RWPE2 (cell line): ENCODE data around the gene SNURF.

ENCODE experiments used
- ATAC-seq: fragments of 200-7000 bp; cut with Tn5 transposase; 3 replicates; pipeline ENCODE4 v1.9.1; 2021; ENCODE audit warnings: low read depth
- DNase-seq: peaks from one replicate; pipeline ENCODE4 v3.0.0-alpha.2; 2020; ENCODE audit warnings: low spot score
- H3K27ac ChIP-seq: fragments of 450-650 bp; 2 replicates; pipeline ENCODE4 v1.5.1; 2017; ENCODE audit warnings: mild to moderate bottlenecking; ENCODE audit not compliant: poor library complexity, severe bottlenecking
- H3K27me3 ChIP-seq: fragments of 250-450 bp; sonication (Bioruptor Pico); 2 replicates; pipeline ENCODE4 v1.5.1; 2021; ENCODE audit warnings: mild to moderate bottlenecking, moderate library complexity; ENCODE audit not compliant: insufficient read depth, poor library complexity, severe bottlenecking
- H3K36me3 ChIP-seq: fragments of 250-450 bp; sonication (Bioruptor Pico); 2 replicates; pipeline ENCODE4 v1.5.1; 2020; ENCODE audit warnings: low read depth, mild to moderate bottlenecking, moderate library complexity
- H3K4me1 ChIP-seq: fragments of 250-450 bp; sonication (Bioruptor Pico); 2 replicates; pipeline ENCODE4 v1.5.1; 2021; ENCODE audit warnings: mild to moderate bottlenecking, moderate library complexity; ENCODE audit not compliant: insufficient read depth, poor library complexity, severe bottlenecking
- H3K4me3 ChIP-seq: fragments of 250-450 bp; sonication (Bioruptor Pico); 2 replicates; pipeline ENCODE4 v1.5.1; 2021; ENCODE audit warnings: mild to moderate bottlenecking, moderate library complexity; ENCODE audit not compliant: severe bottlenecking
- H3K9me3 ChIP-seq: fragments of 250-450 bp; sonication (Bioruptor Pico); 2 replicates; pipeline ENCODE4 v1.5.1; 2021; ENCODE audit warnings: mild to moderate bottlenecking, moderate library complexity; ENCODE audit not compliant: severe bottlenecking
- CTCF ChIP-seq: fragments of 450-650 bp; IDR thresholded peaks from one replicate; pipeline ENCODE4 v1.5.1; 2017; ENCODE audit warnings: mild to moderate bottlenecking, moderate library complexity; ENCODE audit not compliant: poor library complexity, severe bottlenecking

The SNURF gene

DNA sequence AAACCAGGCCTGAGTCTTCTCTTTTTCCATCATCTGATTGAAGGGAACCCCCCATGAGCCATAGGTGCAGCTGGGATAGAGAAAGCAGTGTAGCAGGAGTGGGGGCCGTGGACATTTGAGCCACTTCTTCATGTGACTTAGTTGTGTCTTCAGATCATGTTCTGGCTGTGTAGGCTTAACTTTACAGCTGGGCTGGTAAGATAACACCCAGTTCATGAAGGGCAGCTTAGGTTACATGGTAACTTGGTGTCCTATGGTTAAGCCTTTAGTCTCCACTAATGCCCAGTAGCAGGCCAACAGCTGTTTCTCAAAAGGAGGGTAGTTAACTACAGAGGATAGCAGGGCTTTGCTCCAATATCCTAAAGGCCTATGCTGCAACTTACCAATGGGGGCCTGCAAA, 11.4 kb upstream of the SNURF start:
- no peak for ATAC-seq
- Histone ChIP-seq H3K27ac (no peak overlapping the region), H3K36me3 (no peaks in the 10 kb centered on the region), H3K27me3 (no peaks in the 10 kb centered on the region), H3K4me1 (no peaks in the 10 kb centered on the region), H3K4me3 (no peak overlapping the region), H3K9me3 (peaks cover 9% of the 10 kb centered on the region)
- DNase-seq, result no peak
- TF ChIP-seq CTCF, result no peak

DNA sequence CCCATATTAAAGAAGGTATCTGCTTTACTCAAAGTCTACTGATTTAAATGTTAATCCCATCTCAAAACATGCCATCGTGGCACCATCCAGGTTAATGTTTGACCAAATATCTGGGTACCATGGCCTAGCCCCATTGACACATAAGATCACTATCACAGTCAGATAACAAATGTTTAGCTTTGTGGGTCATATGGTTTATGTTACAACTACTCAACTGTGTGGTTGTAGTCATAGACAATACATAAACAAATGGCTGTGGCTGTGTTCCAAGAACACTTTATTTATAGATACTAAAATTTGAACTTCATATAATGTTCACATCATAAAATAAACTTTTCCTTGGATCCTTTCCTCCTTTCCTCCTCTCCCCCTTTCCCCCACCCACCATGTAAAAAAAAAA, 9.8 kb upstream of the SNURF start:
- ATAC-seq (no peak), DNase-seq (no peak)
- Histone ChIP-seq H3K9me3 (peaks cover 8% of the 10 kb centered on the region), H3K4me3 (no peak overlapping the region), H3K4me1 (no peaks in the 10 kb centered on the region), H3K27ac (no peak overlapping the region), H3K36me3 (no peaks in the 10 kb centered on the region), H3K27me3 (no peaks in the 10 kb centered on the region)
- TF ChIP-seq CTCF, result no peak

DNA sequence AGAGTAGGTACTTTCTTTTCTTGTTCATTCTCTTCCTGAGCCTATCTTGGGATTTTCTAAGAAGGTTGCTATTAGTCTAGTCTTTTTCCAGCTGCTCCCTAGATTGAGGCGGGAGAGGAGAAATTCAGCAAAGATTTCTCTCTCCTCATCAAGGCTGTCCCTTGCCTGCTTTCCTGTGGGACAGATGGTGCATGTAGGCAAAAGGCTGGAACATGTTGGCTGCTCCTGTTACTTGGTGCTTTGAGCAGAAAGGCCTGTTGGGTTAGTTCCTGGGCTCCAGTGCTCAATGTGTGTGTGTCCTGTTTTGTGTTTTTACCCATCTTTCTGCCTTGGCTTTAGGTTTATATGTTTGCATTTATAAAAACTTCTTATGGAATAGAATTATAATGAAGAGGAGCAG, 9.1 kb upstream of the SNURF start:
- ATAC-seq (no peak), DNase-seq (no peak)
- peaks cover 7% of the 10 kb centered on the region for H3K9me3 ChIP-seq
- H3K27me3 ChIP-seq, result no peaks in the 10 kb centered on the region
- no peaks in the 10 kb centered on the region for H3K4me1 ChIP-seq
- H3K27ac ChIP-seq, result no peak overlapping the region
- H3K4me3 ChIP-seq, result no peak overlapping the region
- TF ChIP-seq CTCF, result no peak
- H3K36me3 ChIP-seq, result no peaks in the 10 kb centered on the region

GRCh38 chr15:24948495-24948894, 6.3 kb upstream of the SNURF start:
- TF ChIP-seq CTCF, result no peak
- no peaks in the 10 kb centered on the region for H3K4me1 ChIP-seq
- H3K9me3 ChIP-seq, result peaks cover 7% of the 10 kb centered on the region
- H3K4me3 ChIP-seq, result no peak overlapping the region
- H3K27me3 ChIP-seq, result no peaks in the 10 kb centered on the region
- H3K36me3 ChIP-seq, result no peaks in the 10 kb centered on the region
- no peak for DNase-seq
- no peak overlapping the region for H3K27ac ChIP-seq
- ATAC-seq, result no peak

DNA sequence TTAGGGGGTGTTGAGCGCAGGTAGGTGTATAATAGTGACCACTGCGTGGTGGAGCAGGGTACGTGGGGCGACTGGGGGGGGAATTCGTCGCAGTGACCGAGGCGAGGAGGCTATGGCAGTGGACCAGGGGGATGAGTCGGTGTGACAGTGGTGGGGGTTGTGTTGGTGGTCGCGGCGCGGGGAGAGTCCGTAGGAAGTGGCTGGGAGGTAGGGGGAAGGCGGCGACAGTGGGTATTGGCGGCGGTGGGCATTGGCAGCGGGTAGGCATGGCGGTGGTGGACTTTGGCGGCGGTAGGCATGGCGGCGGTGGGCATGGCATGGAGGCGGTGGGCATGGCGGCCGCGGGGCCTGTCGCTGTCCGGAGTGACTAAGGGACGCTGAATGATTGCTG, 739 bp downstream of the SNURF start:
- no peak for TF ChIP-seq CTCF
- Histone ChIP-seq H3K9me3 (peaks cover 3% of the 10 kb centered on the region), H3K4me1 (peaks cover 5% of the 10 kb centered on the region), H3K36me3 (peaks cover 12% of the 10 kb centered on the region), H3K27me3 (no peaks in the 10 kb centered on the region), H3K4me3 (peak overlapping the region; percentile 58), H3K27ac (peak overlapping the region; percentile 71)
- peak; percentile 2; the same call in 2 of the 3 replicates for ATAC-seq
- DNase-seq, result peak; percentile 73
